Thyroid gland (tissue), 4 donors: ENCODE data around the gene HK1. TPM values are rescaled to one million over a fixed set of nuclear protein-coding genes. Genes with fewer than 3 reads are reported as not detected.

Source experiments
- DNase-seq, 2 donors: peaks; one replicate each; pipeline ENCODE4 v3.0.0-alpha.2; 2019
- H3K27ac ChIP-seq, 3 donors: fragments of 200-600 bp; sonication (generic); 1 replicate in 2 of 3; 2 replicates in 1 of 3; pipeline ENCODE4 v1.5.1; 2016 to 2019; ENCODE audit warnings: mild to moderate bottlenecking in 1 of 3, moderate library complexity in 1 of 3
- H3K27me3 ChIP-seq: fragments of 200-600 bp; sonication (generic); one replicate; pipeline ENCODE4 v1.5.1; 2019
- H3K36me3 ChIP-seq, 2 donors: fragments of 200-600 bp; sonication (generic); one replicate each; pipeline ENCODE4 v1.5.1; 2016 to 2019
- H3K4me1 ChIP-seq, 2 donors: fragments of 200-600 bp; sonication (generic); one replicate each; pipeline ENCODE4 v1.5.1; 2017 to 2019
- H3K4me3 ChIP-seq, 3 donors: fragments of 200-600 bp; sonication (generic); replicated peaks in 1 of 3; 1 replicate in 2 of 3; 2 replicates in 1 of 3; pipeline ENCODE4 v1.5.1; 2016; ENCODE audit warnings: mild to moderate bottlenecking in 1 of 3
- H3K9me3 ChIP-seq: fragments of 200-600 bp; sonication (generic); one replicate; pipeline ENCODE4 v1.5.1; 2017
- CTCF ChIP-seq, 6 experiments: fragments of 200-600 bp in 3 of 6; fragments of 450-650 bp in 3 of 6; sonication (generic) in 3 of 6; IDR thresholded peaks; one replicate each; pipeline ENCODE4 v1.5.1; 2016 to 2019; ENCODE audit warnings: antibody characterized with exemption in 6 of 6, mild to moderate bottlenecking in 2 of 6, inconsistent platforms in 1 of 6, moderate library complexity in 1 of 6
- POLR2A ChIP-seq, 2 donors: fragments of 450-650 bp; IDR thresholded peaks; one replicate each; pipeline ENCODE4 v1.6.1; 2017; ENCODE audit warnings: antibody characterized with exemption in 2 of 2, mild to moderate bottlenecking in 2 of 2, moderate library complexity in 1 of 2
- WGBS, 2 donors: methylation state at CpG; one replicate each; pipeline ENCODE4 v1.1.5; 2017; 5-methylcytosine and 5-hydroxymethylcytosine counted together
- intact Hi-C: fragments of 100-400 bp; cut with DNase I; formaldehyde crosslinking; loops from one replicate; pipeline ENCODE4 v1.15.1; 2023
- total RNA-seq, 4 donors: library from RNA; depleted of rRNA; stranded (reverse); fragments of >200 nt; gene quantifications; one replicate each; pipeline ENCODE4 v1.2.3, GENCODE V29; 2016

The HK1 gene
- total RNA-seq, 4 donors from 2014 or later: 106 to 231 (median 189) TPM

GRCh38 chr10:69234447-69234846 is 43.8 kb upstream of the HK1 start:
- DNase-seq: no peak
- intact Hi-C loops: loop anchor here (10.0 kb wide), 1 partner anchor 270 kb away; no protein-coding TSS in a partner anchor
- WGBS, 2 donors: 94 to 96% methylated on average over 3 of the region's 3 CpGs
- no peak overlapping the region for H3K27ac ChIP-seq
- TF ChIP-seq CTCF (IDR thresholded peaks at IDR 0.05) (no peak), POLR2A (IDR thresholded peaks at IDR 0.05) (no peak)
- H3K27me3 ChIP-seq: no peaks in the 10 kb centered on the region
- no peaks in the 10 kb centered on the region for H3K4me1 ChIP-seq
- no peaks in the 10 kb centered on the region for H3K9me3 ChIP-seq
- H3K36me3 ChIP-seq: no peaks in the 10 kb centered on the region
- no peak overlapping the region for H3K4me3 ChIP-seq

- WGBS, 2 donors: 26 to 28% methylated on average over 17 of the region's 17 CpGs
- no peak overlapping the region for H3K4me3 ChIP-seq
- TF ChIP-seq POLR2A (IDR thresholded peaks at IDR 0.05) (no peak), CTCF (IDR thresholded peaks at IDR 0.05) (peak; percentile 73 to 98 (median 88))
- H3K9me3 ChIP-seq: no peaks in the 10 kb centered on the region
- H3K27me3 ChIP-seq: no peaks in the 10 kb centered on the region
- H3K36me3 ChIP-seq: no peaks in the 10 kb centered on the region
- DNase-seq: peak; percentile 83 to 90
- intact Hi-C loops: loop anchor here (2.0 to 10.0 kb wide), 2 partner anchors 79 to 267 kb away; no protein-coding TSS in a partner anchor
- no peak overlapping the region for H3K27ac ChIP-seq
- no peaks in the 10 kb centered on the region for H3K4me1 ChIP-seq
Measured at GRCh38 chr10:69237528-69238159, 40.7 kb upstream of the HK1 start.

- 71 to 85% methylated on average over 5 of the region's 5 CpGs for WGBS, 2 donors
- Histone ChIP-seq H3K9me3 (no peaks in the 10 kb centered on the region), H3K36me3 (no peaks in the 10 kb centered on the region), H3K4me1 (no peaks in the 10 kb centered on the region), H3K4me3 (no peak overlapping the region), H3K27ac (no peak overlapping the region), H3K27me3 (no peaks in the 10 kb centered on the region)
- intact Hi-C loops: loop anchor here (2.0 to 10.0 kb wide), 2 partner anchors 78 to 266 kb away; no protein-coding TSS in a partner anchor
- TF ChIP-seq POLR2A (IDR thresholded peaks at IDR 0.05): no peak
- TF ChIP-seq CTCF (IDR thresholded peaks at IDR 0.05): no peak
- DNase-seq: no peak
Measured at GRCh38 chr10:69239136-69239535, 39.2 kb upstream of the HK1 start.

- TF ChIP-seq CTCF (IDR thresholded peaks at IDR 0.05) (no peak), POLR2A (IDR thresholded peaks at IDR 0.05) (no peak)
- Histone ChIP-seq H3K4me1 (no peaks in the 10 kb centered on the region), H3K4me3 (no peak overlapping the region), H3K27me3 (no peaks in the 10 kb centered on the region), H3K27ac (no peak overlapping the region), H3K36me3 (no peaks in the 10 kb centered on the region), H3K9me3 (no peaks in the 10 kb centered on the region)
- intact Hi-C loops: loop anchor here (2.0 to 10.0 kb wide), 3 partner anchors 77 to 265 kb away; no protein-coding TSS in a partner anchor
- no peak for DNase-seq
- WGBS, 2 donors: 78 to 83% methylated on average over 6 of the region's 6 CpGs
Measured at GRCh38 chr10:69239816-69240434, 38.4 kb upstream of the HK1 start.

- 96 to 98% methylated on average over 11 of the region's 11 CpGs for WGBS, 2 donors
- no peaks in the 10 kb centered on the region for H3K9me3 ChIP-seq
- TF ChIP-seq CTCF (IDR thresholded peaks at IDR 0.05): no peak
- TF ChIP-seq POLR2A (IDR thresholded peaks at IDR 0.05): no peak
- H3K4me1 ChIP-seq: no peaks in the 10 kb centered on the region
- no peak overlapping the region for H3K4me3 ChIP-seq
- no peak for DNase-seq
- H3K36me3 ChIP-seq: no peaks in the 10 kb centered on the region
- H3K27me3 ChIP-seq: no peaks in the 10 kb centered on the region
- intact Hi-C loops: loop anchor here (2.0 kb wide), 1 partner anchor 154 kb away; no protein-coding TSS in a partner anchor
- H3K27ac ChIP-seq: no peak overlapping the region
Measured at GRCh38 chr10:69240455-69240854, 37.8 kb upstream of the HK1 start.
